ENCODE data around the gene BBC3. TPM values are rescaled to one million over a fixed set of nuclear protein-coding genes. Genes with fewer than 3 reads are reported as not detected.
A peak's percentile ranks its signal among the peaks of the same experiment; 100 is the strongest.

Gene BBC3
- total RNA-seq, 1 donor from 2014 or later: 2.8 TPM

DNA sequence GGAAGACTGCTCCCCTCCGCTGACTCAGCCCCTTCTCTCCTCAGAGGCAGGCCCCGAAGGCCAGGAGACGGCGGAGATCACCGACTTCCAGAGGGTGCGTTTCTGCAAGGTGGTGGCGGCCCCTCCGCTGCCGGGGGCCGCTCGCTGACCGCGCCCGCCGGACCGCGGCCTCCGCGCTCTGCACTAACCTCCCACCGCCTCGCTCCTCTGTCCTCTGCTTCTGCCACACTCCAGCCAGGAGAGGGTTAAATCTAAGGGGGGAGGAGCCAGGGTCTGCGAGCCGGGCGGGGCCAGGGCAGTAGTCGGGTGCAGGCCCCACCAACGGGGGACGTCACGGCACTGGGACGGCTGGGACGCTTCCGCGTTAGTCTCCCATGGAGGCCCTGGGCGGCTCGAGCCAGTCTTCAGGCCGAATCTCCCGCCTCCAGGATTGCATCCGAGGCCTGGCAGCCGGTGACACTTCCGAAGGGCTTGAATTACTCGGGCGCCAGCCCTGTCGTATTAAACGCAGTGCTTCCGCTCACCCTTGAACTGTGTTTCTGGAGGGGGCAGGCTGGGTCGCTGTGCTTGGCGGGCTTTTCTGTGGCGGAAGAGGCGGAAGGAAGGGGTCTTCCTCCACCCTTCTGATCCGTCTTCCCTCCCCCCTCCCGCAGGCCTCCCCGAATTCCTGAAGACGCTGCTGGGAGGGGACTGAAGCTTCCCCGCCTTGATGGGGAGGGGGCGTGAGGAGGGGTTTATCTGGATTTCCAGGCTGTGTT lies 42.5 kb upstream of the BBC3 start:
- peaks cover 43% of the 10 kb centered on the region for H3F3A ChIP-seq (ENCODE audit: low read depth)
- peaks cover 17% of the 10 kb centered on the region for H3K4me1 ChIP-seq
- peaks cover 33% of the 10 kb centered on the region for H4K20me1 ChIP-seq (ENCODE audit: low read depth)
- H3K4me3 Mint-ChIP-seq: peak overlapping the region; percentile 88
- H3K4me3 ChIP-seq: peak overlapping the region; percentile 70
- H2AFZ ChIP-seq (replicated peaks): peak overlapping the region; percentile 28
- H3K9me3 Mint-ChIP-seq: peaks cover 4% of the 10 kb centered on the region
- peaks cover 23% of the 10 kb centered on the region for H3K4me1 Mint-ChIP-seq
- H3K27ac Mint-ChIP-seq: peak overlapping the region; percentile 62
- H3K36me3 ChIP-seq: no peaks in the 10 kb centered on the region
- no peaks in the 10 kb centered on the region for H3K79me2 ChIP-seq (ENCODE audit: low read depth)
- DNase-seq (ENCODE audit: low spot score): peak; percentile 96
- TF ChIP-seq EZH2 (IDR thresholded peaks at IDR 0.05): no peak
- TF ChIP-seq, protein P1, sequence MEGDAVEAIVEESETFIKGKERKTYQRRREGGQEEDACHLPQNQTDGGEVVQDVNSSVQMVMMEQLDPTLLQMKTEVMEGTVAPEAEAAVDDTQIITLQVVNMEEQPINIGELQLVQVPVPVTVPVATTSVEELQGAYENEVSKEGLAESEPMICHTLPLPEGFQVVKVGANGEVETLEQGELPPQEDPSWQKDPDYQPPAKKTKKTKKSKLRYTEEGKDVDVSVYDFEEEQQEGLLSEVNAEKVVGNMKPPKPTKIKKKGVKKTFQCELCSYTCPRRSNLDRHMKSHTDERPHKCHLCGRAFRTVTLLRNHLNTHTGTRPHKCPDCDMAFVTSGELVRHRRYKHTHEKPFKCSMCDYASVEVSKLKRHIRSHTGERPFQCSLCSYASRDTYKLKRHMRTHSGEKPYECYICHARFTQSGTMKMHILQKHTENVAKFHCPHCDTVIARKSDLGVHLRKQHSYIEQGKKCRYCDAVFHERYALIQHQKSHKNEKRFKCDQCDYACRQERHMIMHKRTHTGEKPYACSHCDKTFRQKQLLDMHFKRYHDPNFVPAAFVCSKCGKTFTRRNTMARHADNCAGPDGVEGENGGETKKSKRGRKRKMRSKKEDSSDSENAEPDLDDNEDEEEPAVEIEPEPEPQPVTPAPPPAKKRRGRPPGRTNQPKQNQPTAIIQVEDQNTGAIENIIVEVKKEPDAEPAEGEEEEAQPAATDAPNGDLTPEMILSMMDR (IDR thresholded peaks at IDR 0.05): peak; percentile 20
- peaks cover 14% of the 10 kb centered on the region for H3K36me3 Mint-ChIP-seq
- H3K27me3 Mint-ChIP-seq (ENCODE audit: insufficient read depth, low read depth): peaks cover 6% of the 10 kb centered on the region
- H3K9me3 ChIP-seq (ENCODE audit: low read depth): no peaks in the 10 kb centered on the region
- peak overlapping the region; percentile 3 for H3K9ac ChIP-seq
- peaks cover 10% of the 10 kb centered on the region for H3K27me3 ChIP-seq
- peak overlapping the region; percentile 88 for H3K4me2 ChIP-seq
- peak overlapping the region; percentile 92 for H3K27ac ChIP-seq

DNA sequence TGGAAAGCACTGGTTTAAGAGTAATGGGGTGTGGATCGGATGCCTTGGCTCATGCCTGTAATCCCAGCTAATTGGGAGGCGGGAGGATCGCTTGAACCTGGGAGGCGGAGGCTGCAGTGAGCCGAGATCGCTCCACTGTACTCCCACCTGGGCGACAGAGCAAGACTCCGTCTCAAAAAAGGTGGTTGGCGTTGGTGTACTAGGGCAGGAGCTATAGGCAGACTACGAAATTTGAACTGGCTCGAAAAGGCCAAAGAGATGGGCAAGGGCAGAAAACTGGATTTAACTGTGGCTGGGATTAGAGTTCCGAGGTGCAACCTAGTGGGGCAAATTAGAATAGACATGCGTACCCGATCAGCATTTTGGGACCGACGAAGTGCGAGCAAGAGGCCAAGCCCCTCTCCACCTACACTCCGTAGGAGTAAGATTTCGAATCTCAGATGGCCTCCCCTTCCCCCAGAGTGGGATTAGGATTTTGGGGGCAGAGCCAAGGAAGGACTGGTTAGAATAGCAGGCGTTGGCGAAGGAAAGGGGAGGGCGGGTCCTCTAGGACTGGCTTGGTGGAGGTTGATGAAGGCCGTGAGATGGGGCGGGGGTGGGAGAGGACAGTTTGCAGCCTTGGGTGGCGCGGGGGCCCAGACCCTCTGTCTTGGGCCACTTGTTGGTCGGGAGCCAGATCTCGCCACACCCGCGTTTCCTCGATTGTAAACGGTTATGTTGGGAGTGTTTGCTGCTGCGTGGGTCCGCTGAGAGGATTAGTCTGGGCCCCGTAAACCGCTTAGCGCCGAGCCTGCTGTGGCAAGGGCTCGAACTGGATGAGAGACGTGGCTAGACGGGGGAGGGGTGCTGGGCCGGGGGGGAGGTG lies 41.7 kb upstream of the BBC3 start:
- Mint-ChIP-seq H3K4me1 (peaks cover 23% of the 10 kb centered on the region), H3K9me3 (peaks cover 4% of the 10 kb centered on the region), H3K27me3 (ENCODE audit: insufficient read depth, low read depth) (peaks cover 6% of the 10 kb centered on the region), H3K27ac (peak overlapping the region; percentile 57), H3K4me3 (peak overlapping the region; percentile 88), H3K36me3 (peaks cover 19% of the 10 kb centered on the region)
- peak overlapping the region; percentile 88 for H3K4me2 ChIP-seq
- peak; percentile 63 for DNase-seq (ENCODE audit: low spot score)
- no peaks in the 10 kb centered on the region for H3K9me3 ChIP-seq (ENCODE audit: low read depth)
- peak overlapping the region; percentile 70 for H3K4me3 ChIP-seq
- H3K79me2 ChIP-seq (ENCODE audit: low read depth): no peaks in the 10 kb centered on the region
- H4K20me1 ChIP-seq (ENCODE audit: low read depth): peaks cover 33% of the 10 kb centered on the region
- no peak overlapping the region for H2AFZ ChIP-seq (replicated peaks)
- H3K27me3 ChIP-seq: peaks cover 10% of the 10 kb centered on the region
- peak overlapping the region; percentile 3 for H3K9ac ChIP-seq
- no peaks in the 10 kb centered on the region for H3K36me3 ChIP-seq
- TF ChIP-seq, protein P1 (IDR thresholded peaks at IDR 0.05): no peak
- H3K4me1 ChIP-seq: peaks cover 17% of the 10 kb centered on the region
- peak overlapping the region; percentile 92 for H3K27ac ChIP-seq
- H3F3A ChIP-seq (ENCODE audit: low read depth): peaks cover 43% of the 10 kb centered on the region

DNA sequence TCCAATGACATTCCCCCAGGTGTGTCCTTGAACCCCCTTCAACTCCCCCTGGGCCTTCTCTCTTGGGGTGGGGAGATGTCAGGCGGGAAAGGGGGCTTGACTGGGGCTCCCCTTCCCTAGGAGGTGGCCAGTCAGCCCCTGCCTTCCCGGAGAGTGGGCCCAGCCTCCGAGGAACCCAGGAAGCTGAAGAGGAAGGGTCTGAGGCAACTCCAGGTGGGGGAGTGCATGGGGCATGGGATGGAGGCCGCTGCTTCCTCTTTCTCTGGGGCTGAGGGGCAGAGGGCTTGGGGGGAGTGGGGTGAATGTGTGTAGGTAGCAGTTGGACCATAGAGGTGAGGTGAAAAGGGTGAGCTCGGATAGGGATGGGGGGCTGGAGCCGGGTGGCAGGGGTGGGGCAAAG lies 41.0 kb upstream of the BBC3 start:
- Mint-ChIP-seq H3K9me3 (peaks cover 4% of the 10 kb centered on the region), H3K36me3 (peaks cover 19% of the 10 kb centered on the region), H3K27me3 (ENCODE audit: insufficient read depth, low read depth) (peaks cover 6% of the 10 kb centered on the region), H3K4me1 (peaks cover 23% of the 10 kb centered on the region), H3K27ac (peak overlapping the region; percentile 57), H3K4me3 (peak overlapping the region; percentile 88)
- peaks cover 10% of the 10 kb centered on the region for H3K27me3 ChIP-seq
- no peak overlapping the region for H3K9ac ChIP-seq
- H3K36me3 ChIP-seq: no peaks in the 10 kb centered on the region
- H4K20me1 ChIP-seq (ENCODE audit: low read depth): peaks cover 30% of the 10 kb centered on the region
- peaks cover 43% of the 10 kb centered on the region for H3F3A ChIP-seq (ENCODE audit: low read depth)
- no peak overlapping the region for H2AFZ ChIP-seq (replicated peaks)
- peak overlapping the region; percentile 88 for H3K4me2 ChIP-seq
- no peaks in the 10 kb centered on the region for H3K79me2 ChIP-seq (ENCODE audit: low read depth)
- peak overlapping the region; percentile 70 for H3K4me3 ChIP-seq
- H3K27ac ChIP-seq: no peak overlapping the region
- H3K9me3 ChIP-seq (ENCODE audit: low read depth): no peaks in the 10 kb centered on the region
- TF ChIP-seq EZH2phosphoT487 (IDR thresholded peaks at IDR 0.05) (no peak), EZH2 (IDR thresholded peaks at IDR 0.05) (no peak)
- TF ChIP-seq, protein P1 (IDR thresholded peaks at IDR 0.05): no peak
- peaks cover 17% of the 10 kb centered on the region for H3K4me1 ChIP-seq
- DNase-seq (ENCODE audit: low spot score): no peak

Data from neural progenitor cell (in vitro differentiated cells).